KMS-11 (cell line): ENCODE results near the gene BRINP3.

Experiments
- H2AFZ ChIP-seq: fragments of 200-600 bp; sonication (generic); 2 replicates; pipeline ENCODE4 v1.6.1; 2016; ENCODE audit warnings: antibody characterized with exemption, mixed run types, low read depth
- H3K27ac ChIP-seq: fragments of 200-600 bp; sonication (generic); 2 replicates; pipeline ENCODE4 v1.6.1; 2016; ENCODE audit warnings: mild to moderate bottlenecking, mixed run types
- H3K27me3 ChIP-seq: fragments of 200-600 bp; sonication (generic); 2 replicates; pipeline ENCODE4 v1.6.1; 2017; ENCODE audit warnings: mild to moderate bottlenecking, low read depth, mixed run types, moderate library complexity; ENCODE audit not compliant: insufficient read depth
- H3K36me3 ChIP-seq: fragments of 200-600 bp; sonication (generic); 2 replicates; pipeline ENCODE4 v1.6.1; 2017; ENCODE audit warnings: mild to moderate bottlenecking, mixed run types; ENCODE audit not compliant: insufficient read depth
- H3K4me1 ChIP-seq: fragments of 200-600 bp; sonication (generic); 2 replicates; pipeline ENCODE4 v1.6.1; 2016; ENCODE audit warnings: mild to moderate bottlenecking, low read depth, mixed run types; ENCODE audit not compliant: poor library complexity, severe bottlenecking
- H3K4me2 ChIP-seq: fragments of 200-600 bp; sonication (generic); 2 replicates; pipeline ENCODE4 v1.7.0; 2016; ENCODE audit warnings: mild to moderate bottlenecking, mixed run types
- H3K4me3 ChIP-seq: fragments of 200-600 bp; sonication (generic); IDR thresholded peaks from 2 replicates; pipeline ENCODE4 v1.6.1; 2017; ENCODE audit warnings: low read depth, low read length, mixed read lengths; ENCODE audit not compliant: insufficient read depth
- H3K79me2 ChIP-seq: fragments of 200-600 bp; sonication (generic); 2 replicates; pipeline ENCODE4 v1.6.1; 2016; ENCODE audit warnings: low read depth, mixed run types; ENCODE audit not compliant: insufficient read depth
- H3K9ac ChIP-seq: fragments of 200-600 bp; sonication (generic); 2 replicates; pipeline ENCODE4 v1.6.1; 2016; ENCODE audit warnings: mild to moderate bottlenecking, mixed run types
- H4K20me1 ChIP-seq: fragments of 200-600 bp; sonication (generic); 2 replicates; pipeline ENCODE4 v1.6.1; 2016; ENCODE audit warnings: mild to moderate bottlenecking, mixed run types; ENCODE audit not compliant: insufficient read depth
- CTCF ChIP-seq: fragments of 200-600 bp; sonication (generic); conservative IDR thresholded peaks from 2 replicates; pipeline ENCODE4 v1.6.1; 2017; ENCODE audit warnings: low read depth, mild to moderate bottlenecking, antibody characterized with exemption, low read length, moderate library complexity, mixed read lengths

The BRINP3 gene

GRCh38 chr1:190178827-190179226, 298.8 kb downstream of the BRINP3 start:
- H3K9ac ChIP-seq = no peak overlapping the region
- H3K4me3 ChIP-seq = no peak overlapping the region
- no peaks in the 10 kb centered on the region for H3K4me1 ChIP-seq
- no peak overlapping the region for H2AFZ ChIP-seq
- H3K4me2 ChIP-seq = no peak overlapping the region
- no peaks in the 10 kb centered on the region for H4K20me1 ChIP-seq
- TF ChIP-seq CTCF = no peak
- H3K79me2 ChIP-seq = no peaks in the 10 kb centered on the region
- H3K27me3 ChIP-seq = no peaks in the 10 kb centered on the region
- H3K27ac ChIP-seq = no peak overlapping the region
- no peaks in the 10 kb centered on the region for H3K36me3 ChIP-seq

GRCh38 chr1:190177555-190177954, 300.1 kb downstream of the BRINP3 start:
- Histone ChIP-seq H3K36me3 (no peaks in the 10 kb centered on the region), H3K4me2 (no peak overlapping the region), H3K4me1 (no peaks in the 10 kb centered on the region), H4K20me1 (no peaks in the 10 kb centered on the region), H2AFZ (no peak overlapping the region), H3K4me3 (no peak overlapping the region), H3K27me3 (no peaks in the 10 kb centered on the region), H3K79me2 (no peaks in the 10 kb centered on the region), H3K9ac (no peak overlapping the region), H3K27ac (no peak overlapping the region)
- no peak for TF ChIP-seq CTCF

- no peaks in the 10 kb centered on the region for H4K20me1 ChIP-seq
- no peak overlapping the region for H3K4me3 ChIP-seq
- no peak overlapping the region for H2AFZ ChIP-seq
- H3K79me2 ChIP-seq = no peaks in the 10 kb centered on the region
- H3K4me2 ChIP-seq = no peak overlapping the region
- H3K9ac ChIP-seq = no peak overlapping the region
- H3K27ac ChIP-seq = no peak overlapping the region
- no peaks in the 10 kb centered on the region for H3K4me1 ChIP-seq
- no peak for TF ChIP-seq CTCF
- no peaks in the 10 kb centered on the region for H3K27me3 ChIP-seq
- no peaks in the 10 kb centered on the region for H3K36me3 ChIP-seq
Observed at GRCh38 chr1:190176776-190177175, 300.9 kb downstream of the BRINP3 start.

- Histone ChIP-seq H3K4me1 (no peaks in the 10 kb centered on the region), H3K27me3 (no peaks in the 10 kb centered on the region), H3K27ac (no peak overlapping the region), H3K9ac (no peak overlapping the region), H3K36me3 (no peaks in the 10 kb centered on the region), H4K20me1 (no peaks in the 10 kb centered on the region), H3K79me2 (no peaks in the 10 kb centered on the region), H3K4me3 (no peak overlapping the region), H3K4me2 (no peak overlapping the region), H2AFZ (no peak overlapping the region)
- TF ChIP-seq CTCF = no peak
Observed at GRCh38 chr1:190175320-190175719, 302.3 kb downstream of the BRINP3 start.
